Parathyroid adenoma (tissue), 2 donors: ENCODE results near the gene DNAJC16.

Source experiments
- H2AFZ ChIP-seq: fragments of 300-600 bp; sonication (generic); one replicate; pipeline ENCODE4 v1.7.0; 2017; ENCODE audit warnings: antibody characterized with exemption, mild to moderate bottlenecking
- H3K27ac ChIP-seq: fragments of 300-600 bp; sonication (generic); one replicate; pipeline ENCODE4 v1.7.0; 2017
- H3K27me3 ChIP-seq: fragments of 300-600 bp; sonication (generic); one replicate; pipeline ENCODE4 v1.7.0; 2017; ENCODE audit warnings: low read length; ENCODE audit not compliant: control insufficient read depth, insufficient read depth
- H3K36me3 ChIP-seq: fragments of 300-600 bp; sonication (generic); one replicate; pipeline ENCODE4 v1.7.0; 2017; ENCODE audit warnings: low read length; ENCODE audit not compliant: control insufficient read depth, insufficient read depth
- H3K4me1 ChIP-seq: fragments of 300-600 bp; sonication (generic); one replicate; pipeline ENCODE4 v1.7.0; 2017; ENCODE audit warnings: control low read depth
- H3K4me2 ChIP-seq: fragments of 300-600 bp; sonication (generic); one replicate; pipeline ENCODE4 v1.7.0; 2017; ENCODE audit warnings: low read length
- H3K4me3 ChIP-seq: fragments of 300-600 bp; sonication (generic); one replicate; pipeline ENCODE4 v1.7.0; 2017; ENCODE audit warnings: low read depth, low read length
- H3K79me2 ChIP-seq: fragments of 300-600 bp; sonication (generic); one replicate; pipeline ENCODE4 v1.7.0; 2017; ENCODE audit warnings: control low read depth
- H3K9ac ChIP-seq: fragments of 300-600 bp; sonication (generic); one replicate; pipeline ENCODE4 v1.7.0; 2017; ENCODE audit warnings: mild to moderate bottlenecking
- H3K9me3 ChIP-seq: fragments of 300-600 bp; sonication (generic); one replicate; pipeline ENCODE4 v1.7.0; 2017; ENCODE audit warnings: low read length; ENCODE audit not compliant: control insufficient read depth
- CTCF ChIP-seq: fragments of 300-600 bp; sonication (generic); IDR thresholded peaks from one replicate; pipeline ENCODE4 v1.7.0; 2017; ENCODE audit warnings: antibody characterized with exemption, mild to moderate bottlenecking
- donor health status: primary hyperparathyroidism.

The DNAJC16 gene

GRCh38 chr1:15618655-15619525 lies 92.2 kb downstream of the DNAJC16 start:
- peak overlapping the region; percentile 88 for H3K27ac ChIP-seq

GRCh38 chr1:15620155-15620545 lies 93.5 kb downstream of the DNAJC16 start:
- H2AFZ ChIP-seq = no peak overlapping the region
- peak overlapping the region; percentile 55 for H3K4me2 ChIP-seq
- H3K36me3 ChIP-seq = no peaks in the 10 kb centered on the region
- no peaks in the 10 kb centered on the region for H3K9me3 ChIP-seq
- TF ChIP-seq CTCF = no peak
- no peaks in the 10 kb centered on the region for H3K27me3 ChIP-seq
- no peak overlapping the region for H3K4me3 ChIP-seq
- peaks cover 28% of the 10 kb centered on the region for H3K79me2 ChIP-seq
- no peak overlapping the region for H3K9ac ChIP-seq
- H3K4me1 ChIP-seq = peaks cover 16% of the 10 kb centered on the region
- peak overlapping the region; percentile 88 for H3K27ac ChIP-seq

More at GRCh38 chr1:15618655-15619525, 92.2 kb downstream of the DNAJC16 start:
- peak overlapping the region; percentile 68 for H3K4me3 ChIP-seq
- H3K36me3 ChIP-seq = no peaks in the 10 kb centered on the region
- H3K9me3 ChIP-seq = no peaks in the 10 kb centered on the region
- H3K27me3 ChIP-seq = no peaks in the 10 kb centered on the region
- peak overlapping the region; percentile 62 for H3K4me2 ChIP-seq
- H3K9ac ChIP-seq = no peak overlapping the region
- TF ChIP-seq CTCF = no peak
- H3K79me2 ChIP-seq = peaks cover 24% of the 10 kb centered on the region
- no peak overlapping the region for H2AFZ ChIP-seq
- peaks cover 14% of the 10 kb centered on the region for H3K4me1 ChIP-seq

DNA sequence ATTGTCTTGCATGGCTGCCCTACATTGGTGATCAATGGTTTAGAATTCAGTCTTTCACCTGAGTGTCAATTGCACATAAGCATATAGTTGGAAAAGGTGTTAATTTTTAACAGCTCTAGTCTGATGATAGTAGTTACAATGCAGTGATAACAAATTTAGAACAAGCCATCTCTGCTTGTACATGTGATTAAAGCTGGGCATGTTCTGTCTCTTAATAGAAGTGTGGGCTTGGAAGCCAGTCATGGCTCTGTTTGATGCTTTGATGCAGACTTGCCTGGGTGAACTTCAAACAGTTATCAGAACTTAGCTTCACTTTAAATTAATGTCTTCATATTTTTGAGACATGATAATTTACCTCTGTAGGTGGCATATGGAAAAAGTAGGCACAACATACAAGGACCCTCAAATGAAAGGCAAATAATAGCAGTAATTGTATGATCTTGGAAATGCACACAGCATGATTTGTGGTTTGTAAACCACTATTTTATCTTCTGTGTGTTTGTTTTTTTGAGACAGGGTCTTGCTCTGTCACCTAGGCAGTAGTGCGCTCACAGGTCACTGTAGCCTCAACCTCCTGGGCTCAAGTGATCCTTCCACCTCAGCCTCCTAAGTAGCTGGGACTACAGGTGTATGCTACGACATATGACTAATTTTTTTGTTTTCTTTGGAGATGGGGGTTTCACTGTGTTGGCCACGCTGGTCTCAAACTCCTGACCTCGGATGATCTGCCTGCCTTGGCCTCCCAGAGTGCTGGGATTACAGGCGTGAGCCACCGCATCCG lies 94.4 kb downstream of the DNAJC16 start:
- Histone ChIP-seq H3K9me3 (no peaks in the 10 kb centered on the region), H3K27ac (no peak overlapping the region)

GRCh38 chr1:15621975-15622374 lies 95.3 kb downstream of the DNAJC16 start:
- Histone ChIP-seq H3K27me3 (no peaks in the 10 kb centered on the region), H3K79me2 (peaks cover 40% of the 10 kb centered on the region), H3K9ac (no peak overlapping the region), H3K4me3 (no peak overlapping the region), H3K9me3 (no peaks in the 10 kb centered on the region), H2AFZ (no peak overlapping the region), H3K27ac (no peak overlapping the region), H3K4me2 (peak overlapping the region; percentile 5), H3K4me1 (peaks cover 16% of the 10 kb centered on the region), H3K36me3 (no peaks in the 10 kb centered on the region)
- TF ChIP-seq CTCF = no peak

More for the DNA sequence above, 94.4 kb downstream of the DNAJC16 start:
- Histone ChIP-seq H3K4me3 (no peak overlapping the region), H3K9ac (no peak overlapping the region), H3K79me2 (peaks cover 33% of the 10 kb centered on the region), H3K4me1 (peaks cover 16% of the 10 kb centered on the region), H2AFZ (no peak overlapping the region), H3K36me3 (no peaks in the 10 kb centered on the region), H3K4me2 (no peak overlapping the region), H3K27me3 (no peaks in the 10 kb centered on the region)
- TF ChIP-seq CTCF = no peak
